ENCODE measurements around the gene SLC38A7. TPM values are rescaled to one million over a fixed set of nuclear protein-coding genes. Genes with fewer than 3 reads are reported as not detected.

The SLC38A7 gene
- total and polyA plus RNA-seq, 2 donors (not counting 1 experiment from before 2014, with no cell fraction given) = 8.3 to 23.9 TPM

DNA sequence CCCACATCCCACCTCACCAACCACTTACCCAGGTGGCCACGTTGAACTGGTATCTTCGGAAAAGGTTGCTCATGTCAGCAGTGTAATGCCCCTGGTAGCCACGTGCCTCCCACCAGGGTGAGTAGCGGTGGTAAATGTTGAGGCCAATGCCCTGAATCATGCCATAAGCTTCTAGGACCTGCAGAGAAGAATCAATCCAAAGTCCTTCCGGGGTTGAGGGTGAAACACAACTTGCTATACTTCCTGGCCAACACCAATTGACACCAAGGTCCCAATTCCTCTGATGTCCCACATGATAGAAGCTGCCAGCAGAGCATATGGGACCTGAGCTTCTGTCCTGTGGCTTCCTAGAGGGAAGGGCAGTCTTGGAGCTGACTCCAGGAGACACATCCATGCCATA is 43.6 kb downstream of the SLC38A7 start:
- Histone ChIP-seq H3K27me3 (replicated peaks in 1 of 4; ENCODE audit: control extremely low read depth in 1 of 4, control insufficient read depth in 3 of 4, insufficient read depth in 4 of 4, low read length in 3 of 4) (no peaks in the 10 kb centered on the region), H3K36me3 (replicated peaks in 1 of 2; ENCODE audit: control extremely low read depth in 1 of 2, control insufficient read depth in 1 of 2, extremely low read depth in 1 of 2, insufficient read depth in 2 of 2, low read length in 1 of 2) (no peaks in the 10 kb centered on the region), H3K4me3 (ENCODE audit: control extremely low read depth in 1 of 5, extremely low read depth in 1 of 5, insufficient read depth in 1 of 5, low read depth in 2 of 5, low read length in 4 of 5) (no peak overlapping the region), H2AFZ (ENCODE audit: insufficient read depth, low read depth, low read length, poor library complexity, severe bottlenecking) (no peak overlapping the region), H3K9me3 (ENCODE audit: control extremely low read depth in 1 of 3, control insufficient read depth in 2 of 3, insufficient read depth in 1 of 3, low read length in 2 of 3) (no peaks in the 10 kb centered on the region), H4K20me1 (ENCODE audit: control insufficient read depth, insufficient read depth, low read length, poor library complexity, severe bottlenecking) (no peaks in the 10 kb centered on the region), H3K27ac (ENCODE audit: low read length in 2 of 2) (no peak overlapping the region), H3K79me2 (ENCODE audit: control insufficient read depth, insufficient read depth, low read length) (no peaks in the 10 kb centered on the region), H3K4me2 (replicated peaks; ENCODE audit: low read depth, low read length, poor library complexity, severe bottlenecking) (no peak overlapping the region), H3K4me1 (ENCODE audit: control insufficient read depth in 2 of 2, insufficient read depth in 2 of 2, low read length in 2 of 2) (no peaks in the 10 kb centered on the region), H3K9ac (ENCODE audit: low read length) (no peak overlapping the region)
- DNase-seq (no peak), ATAC-seq (ENCODE audit: low read depth) (no peak)
- Mint-ChIP-seq H3K4me1 (no peaks in the 10 kb centered on the region), H3K27ac (no peak overlapping the region), H3K27me3 (peaks cover 8% of the 10 kb centered on the region), H3K9me3 (ENCODE audit: insufficient read depth) (no peaks in the 10 kb centered on the region), H3K4me3 (no peak overlapping the region)
- ChIA-PET CTCF (no interaction called here), POLR2A (no interaction called here)
- TF ChIP-seq, protein P1, sequence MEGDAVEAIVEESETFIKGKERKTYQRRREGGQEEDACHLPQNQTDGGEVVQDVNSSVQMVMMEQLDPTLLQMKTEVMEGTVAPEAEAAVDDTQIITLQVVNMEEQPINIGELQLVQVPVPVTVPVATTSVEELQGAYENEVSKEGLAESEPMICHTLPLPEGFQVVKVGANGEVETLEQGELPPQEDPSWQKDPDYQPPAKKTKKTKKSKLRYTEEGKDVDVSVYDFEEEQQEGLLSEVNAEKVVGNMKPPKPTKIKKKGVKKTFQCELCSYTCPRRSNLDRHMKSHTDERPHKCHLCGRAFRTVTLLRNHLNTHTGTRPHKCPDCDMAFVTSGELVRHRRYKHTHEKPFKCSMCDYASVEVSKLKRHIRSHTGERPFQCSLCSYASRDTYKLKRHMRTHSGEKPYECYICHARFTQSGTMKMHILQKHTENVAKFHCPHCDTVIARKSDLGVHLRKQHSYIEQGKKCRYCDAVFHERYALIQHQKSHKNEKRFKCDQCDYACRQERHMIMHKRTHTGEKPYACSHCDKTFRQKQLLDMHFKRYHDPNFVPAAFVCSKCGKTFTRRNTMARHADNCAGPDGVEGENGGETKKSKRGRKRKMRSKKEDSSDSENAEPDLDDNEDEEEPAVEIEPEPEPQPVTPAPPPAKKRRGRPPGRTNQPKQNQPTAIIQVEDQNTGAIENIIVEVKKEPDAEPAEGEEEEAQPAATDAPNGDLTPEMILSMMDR (IDR thresholded peaks at IDR 0.05) = no peak
- no peak for TF ChIP-seq EZH2 (IDR thresholded peaks at IDR 0.05; ENCODE audit: borderline replicate concordance, insufficient read depth, low read depth, low read length, poor library complexity, severe bottlenecking)
- intact Hi-C loops (cut with micrococcal nuclease) = no loop called here
- WGBS (ENCODE audit: insufficient coverage) = no CpG with 5 or more reads among the region's 5 CpGs

DNA sequence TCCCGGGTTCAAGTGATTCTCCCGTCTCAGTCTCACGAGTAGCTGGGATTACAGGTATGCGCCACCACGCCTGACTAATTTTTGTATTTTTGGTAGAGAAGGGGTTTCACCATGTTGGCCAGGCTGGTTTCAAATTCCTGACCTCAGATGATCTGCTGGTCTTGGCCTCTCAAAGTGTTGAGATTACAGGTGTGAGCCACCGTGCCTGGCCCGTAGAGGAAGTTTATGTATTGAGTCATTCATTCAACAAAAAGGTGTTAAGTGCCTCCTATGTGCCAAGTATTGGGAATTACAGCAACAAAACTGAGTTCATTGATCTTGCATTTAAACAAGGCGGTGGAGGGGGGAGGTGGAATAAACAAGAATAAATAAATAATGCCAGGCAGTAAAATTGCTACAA is 44.7 kb downstream of the SLC38A7 start:
- Histone ChIP-seq H2AFZ (ENCODE audit: insufficient read depth, low read depth, low read length, poor library complexity, severe bottlenecking) (no peak overlapping the region), H3K4me3 (ENCODE audit: control extremely low read depth in 1 of 5, extremely low read depth in 1 of 5, insufficient read depth in 1 of 5, low read depth in 2 of 5, low read length in 4 of 5) (no peak overlapping the region), H3K4me2 (replicated peaks; ENCODE audit: low read depth, low read length, poor library complexity, severe bottlenecking) (no peak overlapping the region), H3K9me3 (ENCODE audit: control extremely low read depth in 1 of 3, control insufficient read depth in 2 of 3, insufficient read depth in 1 of 3, low read length in 2 of 3) (no peaks in the 10 kb centered on the region), H3K79me2 (ENCODE audit: control insufficient read depth, insufficient read depth, low read length) (no peaks in the 10 kb centered on the region), H3K36me3 (replicated peaks in 1 of 2; ENCODE audit: control extremely low read depth in 1 of 2, control insufficient read depth in 1 of 2, extremely low read depth in 1 of 2, insufficient read depth in 2 of 2, low read length in 1 of 2) (no peaks in the 10 kb centered on the region), H3K27ac (ENCODE audit: low read length in 2 of 2) (no peak overlapping the region), H3K4me1 (ENCODE audit: control insufficient read depth in 2 of 2, insufficient read depth in 2 of 2, low read length in 2 of 2) (no peaks in the 10 kb centered on the region), H3K27me3 (replicated peaks in 1 of 4; ENCODE audit: control extremely low read depth in 1 of 4, control insufficient read depth in 3 of 4, insufficient read depth in 4 of 4, low read length in 3 of 4) (no peaks in the 10 kb centered on the region), H3K9ac (ENCODE audit: low read length) (no peak overlapping the region), H4K20me1 (ENCODE audit: control insufficient read depth, insufficient read depth, low read length, poor library complexity, severe bottlenecking) (no peaks in the 10 kb centered on the region)
- Mint-ChIP-seq H3K9me3 (ENCODE audit: insufficient read depth) (no peaks in the 10 kb centered on the region), H3K4me1 (no peaks in the 10 kb centered on the region), H3K27ac (no peak overlapping the region), H3K27me3 (peaks cover 8% of the 10 kb centered on the region), H3K4me3 (no peak overlapping the region)
- CTCF ChIA-PET = interaction anchor here (0.7 kb wide), 1 partner anchor 281 kb away, joined by 7 read pairs; no protein-coding TSS in a partner anchor
- POLR2A ChIA-PET = no interaction called here
- intact Hi-C loops (cut with micrococcal nuclease) = no loop called here
- DNase-seq (no peak), ATAC-seq (ENCODE audit: low read depth) (no peak)
- WGBS (ENCODE audit: insufficient coverage) = no CpG with 5 or more reads among the region's 8 CpGs
- TF ChIP-seq EZH2 (IDR thresholded peaks at IDR 0.05; ENCODE audit: borderline replicate concordance, insufficient read depth, low read depth, low read length, poor library complexity, severe bottlenecking) = no peak
- TF ChIP-seq, protein P1 (IDR thresholded peaks at IDR 0.05) = no peak

Measured in B cell (primary cell).